IMR-90 (cell line): ENCODE measurements around the gene RASL10A. TPM values are rescaled to one million over a fixed set of nuclear protein-coding genes. Genes with fewer than 3 reads are reported as not detected.

Experiments
- ATAC-seq: fragments of 200-7000 bp; cut with Tn5 transposase; 2 replicates; pipeline ENCODE4 v1.9.1; 2020; ENCODE audit warnings: low read depth, mild to moderate bottlenecking, moderate library complexity
- BruUV-seq: library from RNA; stranded (reverse); fragments of 400-500 nt; replicated peaks from 2 replicates; lab custom pipeline; 2021; lab: Mats Ljungman, UMichigan
- CTCF ChIA-PET: fragments of 300-600 bp; formaldehyde crosslinking; extraction: SDS; loops from one replicate; lab custom pipeline; 2021; ENCODE audit warnings: antibody characterized with exemption; lab: Yijun Ruan, JAX
- POLR2A ChIA-PET: fragments of 300-600 bp; sonication (Branson Sonifier 250); formaldehyde crosslinking; loops from one replicate; lab custom pipeline; 2022; ENCODE audit warnings: antibody characterized with exemption; ENCODE audit not compliant: unreplicated experiment; lab: Charles Lee
- DNase-seq: peaks from one replicate; pipeline ENCODE4 v3.0.0; 2013
- H2AFZ ChIP-seq: replicated peaks from 2 replicates; pipeline ENCODE3; 2013; ENCODE audit warnings: low read length, mild to moderate bottlenecking; ENCODE audit not compliant: poor library complexity
- H2AK5ac ChIP-seq: 2 replicates; pipeline ENCODE4 v1.6.1; 2013; ENCODE audit warnings: low read depth, low read length, inconsistent platforms
- H2AK9ac ChIP-seq: replicated peaks from 2 replicates; pipeline ENCODE3; 2013; ENCODE audit warnings: mild to moderate bottlenecking, low read depth, low read length, moderate library complexity; ENCODE audit not compliant: poor library complexity
- H2BK120ac ChIP-seq: 2 replicates; pipeline ENCODE4 v1.6.1; 2013; ENCODE audit warnings: low read depth, low read length, inconsistent platforms
- H2BK15ac ChIP-seq: 3 replicates; pipeline ENCODE4 v1.6.1; 2013; ENCODE audit warnings: low read depth, low read length, inconsistent platforms
- H2BK20ac ChIP-seq: 2 replicates; pipeline ENCODE4 v1.6.1; 2013; ENCODE audit warnings: low read depth, mild to moderate bottlenecking, inconsistent platforms, low read length, moderate library complexity
- H2BK5ac ChIP-seq: 2 replicates; pipeline ENCODE4 v1.6.1; 2013; ENCODE audit warnings: mild to moderate bottlenecking, low read depth, low read length, inconsistent platforms; ENCODE audit not compliant: poor library complexity, severe bottlenecking
- H3K14ac ChIP-seq: replicated peaks from 2 replicates; pipeline ENCODE4 v1.6.1; 2013; ENCODE audit warnings: low read depth, low read length, inconsistent platforms
- H3K18ac ChIP-seq: 2 replicates; pipeline ENCODE4 v1.6.1; 2013; ENCODE audit warnings: low read depth, low read length, control low read depth
- H3K23ac ChIP-seq: 2 replicates; pipeline ENCODE4 v1.6.1; 2013; ENCODE audit warnings: low read depth, low read length, inconsistent platforms
- H3K27ac ChIP-seq: 2 replicates; pipeline ENCODE4 v1.5.1; 2013; ENCODE audit warnings: mild to moderate bottlenecking, control low read depth, low read length; ENCODE audit not compliant: insufficient read depth
- H3K27me3 ChIP-seq: 2 replicates; pipeline ENCODE4 v1.6.1; 2013; ENCODE audit warnings: low read length; ENCODE audit not compliant: control insufficient read depth, insufficient read depth
- H3K36me3 ChIP-seq: 2 replicates; pipeline ENCODE4 v1.6.1; 2013; ENCODE audit warnings: low read length, mixed read lengths; ENCODE audit not compliant: control insufficient read depth, insufficient read depth
- H3K4ac ChIP-seq: 2 replicates; pipeline ENCODE4 v1.6.1; 2013; ENCODE audit warnings: low read depth, low read length, inconsistent platforms
- H3K4me1 ChIP-seq: 2 replicates; pipeline ENCODE4 v1.6.1; 2013; ENCODE audit warnings: low read length, mixed read lengths; ENCODE audit not compliant: control insufficient read depth, insufficient read depth
- H3K4me2 ChIP-seq: 2 replicates; pipeline ENCODE4 v1.6.1; 2013; ENCODE audit warnings: low read depth, mild to moderate bottlenecking, control low read depth, low read length, moderate library complexity
- H3K4me3 ChIP-seq: 2 replicates; pipeline ENCODE4 v1.5.1; 2013; ENCODE audit warnings: low read depth, mild to moderate bottlenecking, control low read depth, low read length, moderate library complexity; ENCODE audit not compliant: insufficient read depth
- H3K56ac ChIP-seq: 2 replicates; pipeline ENCODE4 v1.6.1; 2013; ENCODE audit warnings: low read length, inconsistent platforms; ENCODE audit not compliant: insufficient read depth; ENCODE audit errors: extremely low read depth
- H3K79me1 ChIP-seq, 2 experiments: 2 replicates each; pipeline ENCODE4 v1.6.1; 2013; ENCODE audit warnings: low read length in 2 of 2, inconsistent platforms in 1 of 2, low read depth in 1 of 2
- H3K9ac ChIP-seq: 2 replicates; pipeline ENCODE4 v1.6.1; 2013; ENCODE audit warnings: low read depth, low read length, control low read depth
- H3K9me1 ChIP-seq: 2 replicates; pipeline ENCODE4 v1.6.1; 2013; ENCODE audit warnings: low read length, inconsistent platforms; ENCODE audit not compliant: insufficient read depth
- H3K9me3 ChIP-seq: 2 replicates; pipeline ENCODE4 v1.6.1; 2013; ENCODE audit warnings: low read length; ENCODE audit not compliant: control insufficient read depth, insufficient read depth
- H4K20me1 ChIP-seq: 2 replicates; pipeline ENCODE4 v1.6.1; 2013; ENCODE audit warnings: low read length, inconsistent platforms; ENCODE audit not compliant: insufficient read depth
- H4K5ac ChIP-seq: 2 replicates; pipeline ENCODE4 v1.6.1; 2013; ENCODE audit warnings: mild to moderate bottlenecking, low read depth, low read length, control low read depth
- H4K8ac ChIP-seq, 2 experiments: 2 replicates each; pipeline ENCODE4 v1.6.1; 2013; ENCODE audit warnings: low read depth in 2 of 2, low read length in 2 of 2, control low read depth in 1 of 2, inconsistent platforms in 1 of 2
- H4K91ac ChIP-seq: 2 replicates; pipeline ENCODE4 v1.6.1; 2013; ENCODE audit warnings: low read depth, low read length, inconsistent platforms; ENCODE audit not compliant: insufficient read depth
- BHLHE40 ChIP-seq: fragments of 150-350 bp; IDR thresholded peaks from 2 replicates; pipeline ENCODE4 v1.6.1; 2016; ENCODE audit warnings: mild to moderate bottlenecking, low read depth, low read length
- CEBPB ChIP-seq: IDR thresholded peaks from 2 replicates; pipeline ENCODE4 v1.6.1; 2012; ENCODE audit warnings: low read depth, low read length, improper control_type of control experiment
- CHD1 ChIP-seq: IDR thresholded peaks from 2 replicates; pipeline ENCODE4 v1.6.1; 2012; ENCODE audit warnings: low read depth, low read length, improper control_type of control experiment
- FOS ChIP-seq: fragments of 150-350 bp; IDR thresholded peaks from 2 replicates; pipeline ENCODE4 v1.6.1; 2016; ENCODE audit warnings: low read depth, low read length
- MAFK ChIP-seq: IDR thresholded peaks from 2 replicates; pipeline ENCODE4 v1.6.1; 2012; ENCODE audit warnings: low read depth, low read length, improper control_type of control experiment
- MXI1 ChIP-seq: IDR thresholded peaks from 2 replicates; pipeline ENCODE4 v1.6.1; 2012; ENCODE audit warnings: low read depth, mild to moderate bottlenecking, low read length, moderate library complexity, borderline replicate concordance
- NFE2L2 ChIP-seq: fragments of 150-350 bp; IDR thresholded peaks from 2 replicates; pipeline ENCODE4 v1.6.1; 2016; ENCODE audit warnings: low read depth, mild to moderate bottlenecking, low read length
- POLR2A ChIP-seq: IDR thresholded peaks from 2 replicates; pipeline ENCODE4 v1.6.1; 2012; ENCODE audit warnings: mild to moderate bottlenecking, low read depth, low read length
- RAD21 ChIP-seq: IDR thresholded peaks from 2 replicates; pipeline ENCODE4 v1.6.1; 2012; ENCODE audit warnings: low read length, improper control_type of control experiment
- SMC3 ChIP-seq: fragments of 150-350 bp; IDR thresholded peaks from 2 replicates; pipeline ENCODE4 v1.6.1; 2016; ENCODE audit warnings: low read depth, mild to moderate bottlenecking, antibody characterized with exemption, low read length, moderate library complexity
- USF2 ChIP-seq: fragments of 150-350 bp; IDR thresholded peaks from 2 replicates; pipeline ENCODE4 v1.6.1; 2017; ENCODE audit warnings: mild to moderate bottlenecking, antibody characterized with exemption, low read length, low read depth
- WGBS, 2 experiments: methylation state at CpG; one replicate each; pipeline versions ENCODE4 v1.1.5 to v1.1.7; 2013; ENCODE audit warnings: missing lambda C conversion rate in 2 of 2; ENCODE audit not compliant: insufficient read length in 1 of 2; ENCODE audit errors: extremely low coverage in 2 of 2; 5-methylcytosine and 5-hydroxymethylcytosine counted together
- dilution Hi-C: fragments of 300-500 bp; cut with HindIII; formaldehyde crosslinking; loops from one replicate; pipeline ENCODE4 v1.14.3; 2018; ENCODE audit warnings: low sequenced_read_pairs; ENCODE audit not compliant: unreplicated experiment
- in situ Hi-C: fragments of 300-500 bp; cut with MboI; formaldehyde crosslinking; loops from 3 replicates; pipeline ENCODE4 v1.14.3; 2019; ENCODE audit warnings: low sequenced_read_pairs, inconsistent platforms, mixed read lengths
- intact Hi-C: fragments of 100-400 bp; cut with micrococcal nuclease; formaldehyde crosslinking; loops from 2 replicates; pipeline ENCODE4 v1.10.0; 2022
- polyA plus RNA-seq, 3 experiments: library from polyadenylated mRNA; depleted of rRNA; stranded (reverse); fragments of >200 nt; gene quantifications; 2 replicates each; pipeline ENCODE4 v1.2.3, GENCODE V29; 2012; ENCODE audit warnings: low replicate concordance in 1 of 3
- total RNA-seq: library from RNA; depleted of rRNA; stranded (reverse); fragments of >200 nt; gene quantifications from 2 replicates; pipeline ENCODE4 v1.2.3, GENCODE V29; 2012
- TF ChIP-seq, protein P1 (sequence below): fragments of 150-350 bp; IDR thresholded peaks from 2 replicates; pipeline ENCODE4 v1.6.1; 2016; ENCODE audit warnings: low read depth, mild to moderate bottlenecking, low read length, moderate library complexity, borderline replicate concordance

The RASL10A gene
- total and polyA plus RNA-seq, 2 of the 4 experiments (the other 2 are of a cell fraction), result 0.26 TPM; not detected in 1

DNA sequence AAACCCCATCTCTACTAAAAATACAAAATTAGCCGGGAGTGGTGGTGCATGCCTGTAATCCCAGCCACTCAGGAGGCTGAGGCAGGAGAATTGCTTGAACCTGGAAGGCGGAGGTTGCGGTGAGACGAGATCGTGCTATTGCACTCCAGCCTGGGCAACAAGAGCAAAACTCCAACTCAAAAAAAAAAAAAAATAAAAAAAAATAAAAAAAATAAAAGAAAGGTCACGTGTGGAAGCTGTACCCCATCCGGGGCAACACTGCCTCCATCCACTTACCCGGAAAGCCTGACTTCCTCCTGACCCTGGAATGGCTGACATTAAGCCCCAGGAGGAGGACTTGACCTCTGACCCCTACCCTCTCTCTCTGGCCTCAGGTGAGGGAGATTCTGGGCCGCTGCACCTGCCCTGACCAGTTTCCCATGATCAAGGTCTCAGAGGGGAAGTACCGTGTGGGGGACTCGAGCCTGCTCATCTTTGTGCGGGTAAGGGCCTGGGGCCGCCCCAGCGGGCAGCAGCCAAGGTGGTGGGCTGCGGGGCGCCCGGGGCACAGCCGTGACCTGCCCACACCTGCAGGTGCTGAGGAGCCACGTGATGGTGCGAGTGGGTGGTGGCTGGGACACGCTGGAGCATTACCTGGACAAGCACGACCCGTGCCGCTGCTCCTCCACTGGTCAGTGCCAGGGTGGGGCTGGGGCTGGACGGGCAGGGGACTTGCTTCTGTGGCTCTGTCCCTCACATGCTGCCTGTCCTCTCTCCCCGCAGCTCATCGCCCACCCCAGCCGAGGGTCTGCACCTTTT is 5.2 kb downstream of the RASL10A start:
- H4K20me1 ChIP-seq, result peaks cover 34% of the 10 kb centered on the region
- H4K8ac ChIP-seq, result no peak overlapping the region
- no peak overlapping the region for H3K18ac ChIP-seq
- ATAC-seq (no peak), DNase-seq (no peak)
- H3K14ac ChIP-seq, result no peak overlapping the region
- H3K4me3 ChIP-seq, result no peak overlapping the region
- ChIA-PET POLR2A (no interaction called here), CTCF (interaction anchor here (0.7 kb wide), 1 partner anchor 18 kb away, joined by 8 read pairs; no protein-coding TSS in a partner anchor)
- in situ Hi-C loops, result no loop called here
- H2BK15ac ChIP-seq, result no peak overlapping the region; the same call in 2 of the 3 replicates
- peaks cover 22% of the 10 kb centered on the region for H3K27me3 ChIP-seq
- H3K4me2 ChIP-seq, result no peak overlapping the region
- dilution Hi-C loops, result no loop called here
- no peak overlapping the region for H2BK5ac ChIP-seq
- H2AFZ ChIP-seq, result peak overlapping the region; percentile 87
- no peak overlapping the region for H3K9ac ChIP-seq
- WGBS, 2 experiments, result 69% methylated on average over 12 of the region's 28 CpGs; no CpG with 5 or more reads in 1 of the 2 experiments
- TF ChIP-seq MXI1, result no peak
- TF ChIP-seq CEBPB, result no peak
- TF ChIP-seq NFE2L2, result no peak
- TF ChIP-seq CHD1, result no peak
- no peak for TF ChIP-seq POLR2A
- no peak for TF ChIP-seq SMC3
- no peak for TF ChIP-seq RAD21
- TF ChIP-seq, protein P1, sequence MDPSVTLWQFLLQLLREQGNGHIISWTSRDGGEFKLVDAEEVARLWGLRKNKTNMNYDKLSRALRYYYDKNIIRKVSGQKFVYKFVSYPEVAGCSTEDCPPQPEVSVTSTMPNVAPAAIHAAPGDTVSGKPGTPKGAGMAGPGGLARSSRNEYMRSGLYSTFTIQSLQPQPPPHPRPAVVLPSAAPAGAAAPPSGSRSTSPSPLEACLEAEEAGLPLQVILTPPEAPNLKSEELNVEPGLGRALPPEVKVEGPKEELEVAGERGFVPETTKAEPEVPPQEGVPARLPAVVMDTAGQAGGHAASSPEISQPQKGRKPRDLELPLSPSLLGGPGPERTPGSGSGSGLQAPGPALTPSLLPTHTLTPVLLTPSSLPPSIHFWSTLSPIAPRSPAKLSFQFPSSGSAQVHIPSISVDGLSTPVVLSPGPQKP, result no peak
- TF ChIP-seq FOS, result no peak
- TF ChIP-seq MAFK, result no peak
- no peak for TF ChIP-seq USF2
- TF ChIP-seq BHLHE40, result no peak
- no peak overlapping the region for H2BK120ac ChIP-seq
- no peak overlapping the region for H3K56ac ChIP-seq
- no peak overlapping the region for H4K91ac ChIP-seq
- peak overlapping the region; percentile 88 for H2AK5ac ChIP-seq
- H3K27ac ChIP-seq, result no peak overlapping the region
- intact Hi-C loops, result no loop called here
- no peak overlapping the region for H2BK20ac ChIP-seq
- H4K5ac ChIP-seq, result no peak overlapping the region
- no TSS peak for BruUV-seq
- H3K4ac ChIP-seq, result peak overlapping the region; percentile 29; the same call in 1 of the 2 replicates
- peaks cover 8 to 42% of the 10 kb centered on the region in 2 experiments; a peak in 3 of 4 replicates for H3K79me1 ChIP-seq
- H3K4me1 ChIP-seq, result peaks cover 17% of the 10 kb centered on the region
- peaks cover 5% of the 10 kb centered on the region; the same call in 1 of the 2 replicates for H3K9me1 ChIP-seq
- H3K36me3 ChIP-seq, result peaks cover 2% of the 10 kb centered on the region; the same call in 1 of the 2 replicates
- no peak overlapping the region for H3K23ac ChIP-seq
- H3K9me3 ChIP-seq, result no peaks in the 10 kb centered on the region
- peak overlapping the region; percentile 96 for H2AK9ac ChIP-seq
